Sigmoid colon (tissue), 4 donors: ENCODE results near the gene ASAP2.

Experiments used
- EP300 ChIP-seq, 4 donors: sonication (generic); formaldehyde crosslinking; IDR thresholded peaks; one replicate each; pipeline ENCODE4 v1.6.1; 2017; ENCODE audit warnings: antibody characterized with exemption in 4 of 4
- POLR2AphosphoS5 ChIP-seq, 4 donors: sonication (generic); formaldehyde crosslinking; IDR thresholded peaks; one replicate each; pipeline ENCODE4 v1.6.1; 2017; ENCODE audit warnings: antibody characterized with exemption in 4 of 4
- TF ChIP-seq, protein P1 (sequence below), 4 experiments: fragments of 450-650 bp in 3 of 4; fragments of 200-600 bp in 1 of 4; IDR thresholded peaks; one replicate each; pipeline ENCODE4 v1.5.1; 2016 to 2019; ENCODE audit warnings: antibody characterized with exemption in 4 of 4, mild to moderate bottlenecking in 3 of 4, moderate library complexity in 2 of 4

GRCh38 chr2:9309147-9309546, 102.5 kb downstream of the ASAP2 start:
- no peak for TF ChIP-seq POLR2AphosphoS5 (IDR thresholded peaks at IDR 0.05)
- TF ChIP-seq, protein P1, sequence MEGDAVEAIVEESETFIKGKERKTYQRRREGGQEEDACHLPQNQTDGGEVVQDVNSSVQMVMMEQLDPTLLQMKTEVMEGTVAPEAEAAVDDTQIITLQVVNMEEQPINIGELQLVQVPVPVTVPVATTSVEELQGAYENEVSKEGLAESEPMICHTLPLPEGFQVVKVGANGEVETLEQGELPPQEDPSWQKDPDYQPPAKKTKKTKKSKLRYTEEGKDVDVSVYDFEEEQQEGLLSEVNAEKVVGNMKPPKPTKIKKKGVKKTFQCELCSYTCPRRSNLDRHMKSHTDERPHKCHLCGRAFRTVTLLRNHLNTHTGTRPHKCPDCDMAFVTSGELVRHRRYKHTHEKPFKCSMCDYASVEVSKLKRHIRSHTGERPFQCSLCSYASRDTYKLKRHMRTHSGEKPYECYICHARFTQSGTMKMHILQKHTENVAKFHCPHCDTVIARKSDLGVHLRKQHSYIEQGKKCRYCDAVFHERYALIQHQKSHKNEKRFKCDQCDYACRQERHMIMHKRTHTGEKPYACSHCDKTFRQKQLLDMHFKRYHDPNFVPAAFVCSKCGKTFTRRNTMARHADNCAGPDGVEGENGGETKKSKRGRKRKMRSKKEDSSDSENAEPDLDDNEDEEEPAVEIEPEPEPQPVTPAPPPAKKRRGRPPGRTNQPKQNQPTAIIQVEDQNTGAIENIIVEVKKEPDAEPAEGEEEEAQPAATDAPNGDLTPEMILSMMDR (IDR thresholded peaks at IDR 0.05), result no peak
- TF ChIP-seq EP300 (IDR thresholded peaks at IDR 0.05), result no peak
